Kidney (tissue), 14 donors: ENCODE results near the gene SRD5A3. TPM values are rescaled to one million over a fixed set of nuclear protein-coding genes. Genes with fewer than 3 reads are reported as not detected.

Source experiments
- DNase-seq, 5 donors: peaks; one replicate each; pipeline ENCODE4 v3.0.0-alpha.2; 2013 to 2020
- FAIRE-seq: peaks from 2 replicates; lab custom pipeline; 2012; peaks lifted over from hg19 to GRCh38; lab: Jason Lieb, UNC
- H3K27ac ChIP-seq, 2 donors: one replicate each; pipeline ENCODE4 v1.7.0; 2013; ENCODE audit warnings: low read depth in 2 of 2, low read length in 2 of 2, inconsistent platforms in 1 of 2
- H3K27me3 ChIP-seq: one replicate; pipeline ENCODE4 v1.7.1; 2013; ENCODE audit warnings: low read length, inconsistent platforms; ENCODE audit not compliant: control insufficient read depth, insufficient read depth
- H3K36me3 ChIP-seq, 3 donors: one replicate each; pipeline versions ENCODE4 v1.7.0 to v1.7.1; 2013; ENCODE audit warnings: low read length in 3 of 3, control low read depth in 1 of 3, inconsistent platforms in 1 of 3; ENCODE audit not compliant: insufficient read depth in 3 of 3, control insufficient read depth in 2 of 3
- H3K4me1 ChIP-seq, 3 donors: one replicate each; pipeline versions ENCODE4 v1.7.0 to v1.7.1; 2013; ENCODE audit warnings: low read length in 3 of 3, inconsistent platforms in 1 of 3, low read depth in 1 of 3; ENCODE audit not compliant: control insufficient read depth in 2 of 3, insufficient read depth in 2 of 3
- H3K4me3 ChIP-seq, 3 donors: one replicate each; pipeline versions ENCODE4 v1.7.0 to v1.8.1; 2013; ENCODE audit warnings: low read length in 3 of 3, control low read depth in 1 of 3, inconsistent platforms in 1 of 3
- H3K9ac ChIP-seq, 3 donors: one replicate each; pipeline versions ENCODE4 v1.7.0 to v1.7.1; 2013; ENCODE audit warnings: low read length in 3 of 3, control low read depth in 1 of 3, inconsistent platforms in 1 of 3
- H3K9me3 ChIP-seq, 3 donors: one replicate each; pipeline versions ENCODE4 v1.7.0 to v1.7.1; 2013; ENCODE audit warnings: low read length in 3 of 3, control low read depth in 1 of 3, inconsistent platforms in 1 of 3; ENCODE audit not compliant: control insufficient read depth in 2 of 3, insufficient read depth in 1 of 3
- CTCF ChIP-seq: IDR thresholded peaks from 3 replicates; pipeline ENCODE4 v1.5.1; 2012; ENCODE audit warnings: mild to moderate bottlenecking, moderate library complexity, borderline replicate concordance; ENCODE audit not compliant: insufficient read depth; ENCODE audit errors: extremely low read depth
- intact Hi-C: fragments of 100-400 bp; cut with DNase I; formaldehyde crosslinking; loops from one replicate; pipeline ENCODE4 v1.11.1; 2022
- polyA plus RNA-seq: library from polyadenylated mRNA; stranded (reverse); fragments of 350-450 nt; fragmentation: Illumina TruSeq; extraction: RNeasy Lipid Tissue Mini Kit (QIAGEN cat#74804); gene quantifications from one replicate; pipeline ENCODE4 v1.2.3, GENCODE V29; 2014; ENCODE audit warnings: low read depth, low replicate concordance; ENCODE audit not compliant: insufficient read depth
- total RNA-seq: library from RNA; stranded (reverse); fragmentation: NEBNext Ultra II Directional; extraction: Animal tissue kit (Norgen Biotek cat#: 25700); gene quantifications from one replicate; pipeline ENCODE4 v1.2.1, GENCODE V29; 2021
- donor health status: control.
- donor health status: control.
- donor health status: control.
- donor health status: control.
- donor health status: control.
- donor health status: DM: yes; HTN: yes; CAD: no.
- donor health status: Normal renal cell carcinoma (clear cell type).

Gene SRD5A3
- total and polyA plus RNA-seq, 2 donors from 2014 or later: 10.6 to 21.5 TPM

- DNase-seq (no peak), FAIRE-seq (no peak)
- Histone ChIP-seq H3K27me3 (no peaks in the 10 kb centered on the region), H3K4me1 (no peaks in the 10 kb centered on the region), H3K4me3 (no peak overlapping the region), H3K36me3 (no peaks in the 10 kb centered on the region), H3K9me3 (no peaks in the 10 kb centered on the region), H3K9ac (no peak overlapping the region), H3K27ac (no peak overlapping the region)
- no peak for TF ChIP-seq CTCF
- intact Hi-C loops: no loop called here
Observed at GRCh38 chr4:55386840-55387239, 40.8 kb downstream of the SRD5A3 start.

- H3K4me1 ChIP-seq: peaks cover 0 to 8% (median 6%) of the 10 kb centered on the region in 3 donors
- no peaks in the 10 kb centered on the region for H3K27me3 ChIP-seq
- no peak for TF ChIP-seq CTCF
- no peak overlapping the region for H3K4me3 ChIP-seq
- no peak overlapping the region for H3K9ac ChIP-seq
- H3K27ac ChIP-seq: no peak overlapping the region
- intact Hi-C loops: no loop called here
- FAIRE-seq (no peak), DNase-seq (no peak)
- H3K9me3 ChIP-seq: no peaks in the 10 kb centered on the region
- H3K36me3 ChIP-seq: no peaks in the 10 kb centered on the region
Observed at GRCh38 chr4:55393461-55394320, 47.6 kb downstream of the SRD5A3 start.

GRCh38 chr4:55395218-55395528 lies 49.1 kb downstream of the SRD5A3 start:
- Histone ChIP-seq H3K4me3 (peak overlapping the region; percentile 75 to 97 (median 88)), H3K4me1 (peaks cover 0 to 8% (median 6%) of the 10 kb centered on the region in 3 donors), H3K27me3 (no peaks in the 10 kb centered on the region), H3K9me3 (no peaks in the 10 kb centered on the region), H3K9ac (peak overlapping the region in 2 of 3 donors; percentile 31 to 60), H3K36me3 (no peaks in the 10 kb centered on the region), H3K27ac (peak overlapping the region; percentile 95 to 96)
- no peak for DNase-seq
- no peak for FAIRE-seq
- peak; percentile 2 for TF ChIP-seq CTCF
- intact Hi-C loops: no loop called here
